LNCAP (cell line): ENCODE results near the gene CAMSAP1.

Experiments used
- TF ChIP-seq, protein P1 (sequence below): fragments of 450-650 bp; IDR thresholded peaks from 2 replicates; pipeline ENCODE4 v1.5.1; 2017; ENCODE audit warnings: mild to moderate bottlenecking

Gene CAMSAP1

DNA sequence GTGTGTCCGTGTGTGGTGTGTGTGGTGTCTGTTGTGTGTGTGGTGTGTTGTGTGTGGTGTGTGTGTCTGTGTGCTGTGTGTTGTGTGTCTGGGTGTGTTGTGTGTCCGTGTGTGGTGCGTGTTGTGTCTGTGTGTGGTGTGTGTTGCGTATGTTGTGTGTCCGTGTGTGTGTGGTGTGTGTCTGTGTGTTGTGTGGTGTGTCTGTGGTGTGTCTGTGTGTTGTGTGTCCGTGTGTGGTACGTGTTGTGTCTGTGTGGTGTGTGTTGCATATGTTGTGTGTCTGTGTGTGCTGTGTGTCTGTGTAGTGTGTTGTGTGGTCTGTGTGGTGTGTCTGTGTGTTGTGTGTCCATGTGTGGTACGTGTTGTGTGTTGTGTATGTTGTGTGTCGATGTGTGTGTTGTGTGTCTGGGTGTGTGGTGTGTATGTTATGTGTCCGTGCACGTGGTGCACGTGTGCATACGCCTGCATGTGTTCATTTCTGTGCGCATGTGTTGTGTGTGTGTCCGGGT lies 133.1 kb downstream of the CAMSAP1 start:
- TF ChIP-seq, protein P1, sequence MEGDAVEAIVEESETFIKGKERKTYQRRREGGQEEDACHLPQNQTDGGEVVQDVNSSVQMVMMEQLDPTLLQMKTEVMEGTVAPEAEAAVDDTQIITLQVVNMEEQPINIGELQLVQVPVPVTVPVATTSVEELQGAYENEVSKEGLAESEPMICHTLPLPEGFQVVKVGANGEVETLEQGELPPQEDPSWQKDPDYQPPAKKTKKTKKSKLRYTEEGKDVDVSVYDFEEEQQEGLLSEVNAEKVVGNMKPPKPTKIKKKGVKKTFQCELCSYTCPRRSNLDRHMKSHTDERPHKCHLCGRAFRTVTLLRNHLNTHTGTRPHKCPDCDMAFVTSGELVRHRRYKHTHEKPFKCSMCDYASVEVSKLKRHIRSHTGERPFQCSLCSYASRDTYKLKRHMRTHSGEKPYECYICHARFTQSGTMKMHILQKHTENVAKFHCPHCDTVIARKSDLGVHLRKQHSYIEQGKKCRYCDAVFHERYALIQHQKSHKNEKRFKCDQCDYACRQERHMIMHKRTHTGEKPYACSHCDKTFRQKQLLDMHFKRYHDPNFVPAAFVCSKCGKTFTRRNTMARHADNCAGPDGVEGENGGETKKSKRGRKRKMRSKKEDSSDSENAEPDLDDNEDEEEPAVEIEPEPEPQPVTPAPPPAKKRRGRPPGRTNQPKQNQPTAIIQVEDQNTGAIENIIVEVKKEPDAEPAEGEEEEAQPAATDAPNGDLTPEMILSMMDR = no peak

DNA sequence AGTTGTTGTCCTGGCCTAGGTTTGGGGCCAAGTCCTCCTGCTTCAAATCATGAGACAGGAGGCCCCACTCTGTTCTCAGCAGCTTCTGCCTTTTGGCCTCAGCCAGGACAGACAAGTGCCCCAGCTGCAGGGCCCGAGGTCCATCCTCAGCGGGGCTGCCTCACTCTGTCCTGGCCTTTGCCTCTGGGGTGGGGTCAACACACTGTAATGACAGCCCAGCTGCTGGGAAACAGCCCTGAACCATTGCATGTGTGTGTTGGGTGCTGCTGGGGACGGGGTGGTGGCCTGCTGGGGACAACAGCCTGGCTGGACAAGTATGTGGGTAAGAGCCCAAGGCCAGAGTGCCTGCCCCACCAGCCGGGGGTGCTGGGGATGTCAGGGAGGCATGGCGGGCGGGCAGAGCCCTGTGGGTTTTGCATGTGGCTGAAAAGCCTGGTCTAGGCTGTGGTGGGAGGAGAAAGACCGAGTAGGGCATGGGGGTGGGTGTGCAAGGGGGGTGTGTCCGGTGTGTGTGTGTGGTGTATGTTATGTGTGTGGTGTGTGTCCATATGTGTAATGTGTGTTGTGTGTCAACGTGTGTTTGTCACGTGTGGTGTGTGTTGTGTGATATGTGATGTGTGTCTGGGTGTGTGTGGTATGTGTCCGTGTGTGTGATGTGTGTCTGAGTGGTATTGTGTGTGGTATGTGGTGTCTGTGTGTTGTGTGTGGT lies 133.7 kb downstream of the CAMSAP1 start:
- TF ChIP-seq, protein P1 = no peak

DNA sequence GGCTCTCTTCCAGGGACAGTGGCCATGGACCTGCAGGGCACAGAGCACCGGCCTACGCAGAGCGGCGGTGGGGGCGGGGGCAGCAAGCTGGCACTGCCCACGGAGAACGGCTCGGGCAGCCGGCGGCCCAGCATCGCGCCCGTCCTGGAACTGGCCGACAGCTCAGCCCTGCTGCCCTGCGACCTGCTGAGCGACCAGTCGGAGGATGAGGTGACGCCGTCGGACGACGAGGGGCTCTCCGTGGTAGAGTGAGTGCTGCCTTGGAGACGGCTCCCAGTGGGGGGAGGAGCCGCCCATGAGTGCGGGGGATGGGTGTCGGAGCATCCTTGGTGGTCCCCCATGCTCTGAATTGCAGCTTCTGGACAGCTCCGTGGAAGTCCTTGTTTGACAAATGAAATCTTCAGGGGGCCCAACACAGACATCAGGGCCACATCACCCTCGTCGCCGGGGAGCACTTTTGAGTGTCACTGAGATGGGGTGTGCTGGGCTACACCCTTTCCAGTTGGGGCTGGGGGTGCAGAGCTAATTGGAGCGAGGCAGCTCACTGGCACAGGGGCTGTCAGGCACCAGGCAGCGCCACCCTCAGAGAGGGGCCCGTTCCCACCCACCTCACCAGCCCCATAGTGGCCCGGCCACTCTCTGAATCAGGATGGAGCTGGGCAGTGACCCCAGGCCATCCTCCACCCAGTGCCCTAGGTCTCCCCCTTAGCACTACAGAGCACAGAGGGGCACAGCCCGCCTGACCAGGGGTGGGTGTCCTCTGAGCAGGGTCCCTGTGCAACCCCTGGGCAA lies 134.4 kb downstream of the CAMSAP1 start:
- TF ChIP-seq, protein P1 = no peak

DNA sequence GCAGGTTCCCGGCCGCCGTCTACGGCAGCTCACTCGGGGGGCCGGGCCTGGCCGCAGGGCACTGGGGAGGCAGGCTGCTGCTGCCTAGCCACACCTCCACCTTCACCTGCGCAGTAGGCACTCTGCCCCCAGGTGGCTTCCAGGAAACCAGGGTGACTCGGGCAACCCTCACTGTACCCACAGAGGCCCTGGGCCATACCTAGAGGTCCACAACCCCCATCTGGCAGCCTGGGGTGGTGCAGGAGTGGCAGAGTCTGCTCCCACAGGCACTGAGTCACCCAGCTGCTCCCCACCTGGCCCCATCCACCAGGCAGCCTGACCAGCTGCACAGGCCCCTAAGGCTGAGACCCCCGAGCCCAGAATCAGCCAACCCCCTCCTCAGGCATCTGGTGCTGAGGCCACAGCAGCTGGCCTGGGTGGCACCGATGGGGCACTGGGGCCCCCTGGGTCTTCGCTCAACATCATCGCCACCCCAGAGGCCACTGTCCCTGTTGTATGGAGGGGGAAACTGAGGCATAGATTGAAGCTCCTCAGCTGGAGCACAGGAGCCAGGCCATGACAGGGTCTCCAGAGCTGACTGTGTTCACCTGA lies 135.2 kb downstream of the CAMSAP1 start:
- TF ChIP-seq, protein P1 = no peak

DNA sequence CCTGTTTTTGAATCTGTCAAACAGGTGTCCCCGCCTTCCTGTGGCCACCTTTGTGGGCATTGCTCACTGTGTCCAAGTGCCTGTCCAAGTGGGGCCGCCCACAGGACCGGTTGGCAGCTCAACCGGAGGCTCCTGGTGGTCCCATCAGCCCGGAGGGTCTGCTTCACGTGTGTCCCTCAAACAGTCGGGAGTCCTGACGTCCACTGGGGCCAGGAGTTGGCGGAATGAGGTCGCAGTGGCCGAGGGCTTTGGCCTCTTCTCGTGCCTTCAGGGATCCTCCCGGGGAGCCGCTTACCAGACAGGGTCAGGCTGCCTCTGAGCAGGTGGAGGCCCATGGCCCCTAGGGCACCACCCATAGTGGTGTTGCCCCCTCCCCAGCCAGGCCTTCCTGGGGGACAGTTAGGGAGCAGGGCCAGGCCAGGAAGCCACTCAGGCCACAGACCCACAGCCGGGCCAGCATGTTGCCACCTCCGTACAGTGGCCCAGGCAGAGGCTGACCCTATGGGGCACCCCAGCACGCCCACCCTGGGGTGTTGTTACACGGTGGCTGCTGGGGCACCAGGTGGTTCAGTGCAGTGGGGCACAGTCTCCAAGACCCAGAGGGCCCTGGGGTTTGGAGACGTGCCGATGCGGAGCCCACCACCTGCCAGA lies 135.8 kb downstream of the CAMSAP1 start:
- TF ChIP-seq, protein P1 = no peak

DNA sequence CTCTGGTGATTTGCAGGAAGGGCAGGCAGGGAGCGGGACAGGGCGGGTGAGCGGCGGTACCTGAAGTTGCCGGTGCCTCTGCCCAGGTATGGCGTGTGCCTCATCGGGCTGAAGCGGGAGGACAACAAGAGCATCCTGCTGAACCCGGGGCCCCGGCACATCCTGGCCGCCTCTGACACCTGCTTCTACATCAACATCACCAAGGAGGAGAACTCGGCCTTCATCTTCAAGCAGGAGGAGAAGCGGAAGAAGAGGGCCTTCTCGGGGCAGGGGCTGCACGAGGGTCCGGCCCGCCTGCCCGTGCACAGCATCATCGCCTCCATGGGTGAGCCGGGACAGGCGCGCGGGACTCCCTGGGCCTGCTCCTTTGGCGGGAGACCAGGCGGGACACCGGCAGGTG lies 136.6 kb downstream of the CAMSAP1 start:
- TF ChIP-seq, protein P1 = no peak

DNA sequence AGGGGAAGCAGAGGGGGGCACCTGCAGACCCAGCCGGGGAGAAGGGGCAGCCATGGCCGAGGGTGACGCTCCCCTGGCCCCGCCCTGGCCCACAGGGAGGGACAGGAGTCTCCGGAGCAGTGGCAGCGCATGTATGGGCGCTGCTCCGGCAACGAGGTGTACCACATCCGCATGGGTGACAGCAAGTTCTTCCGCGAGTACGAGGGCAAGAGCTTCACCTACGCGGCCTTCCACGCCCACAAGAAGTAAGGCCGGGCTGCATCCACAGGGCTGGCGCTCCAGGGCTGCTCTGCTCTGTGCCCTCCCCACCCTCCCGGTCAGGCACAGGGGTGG lies 137.2 kb downstream of the CAMSAP1 start:
- TF ChIP-seq, protein P1 = no peak
